WTC11 (cell line): ENCODE results near the gene CRELD2. TPM values are rescaled to one million over a fixed set of nuclear protein-coding genes. Genes with fewer than 3 reads are reported as not detected.

ENCODE experiments used
- ATAC-seq: fragments of 200-7000 bp; cut with Tn5 transposase; 2 replicates; pipeline ENCODE4 v1.10.0; 2021; ENCODE audit warnings: mild to moderate bottlenecking, moderate library complexity
- CTCF ChIA-PET: fragments of 300-600 bp; sonication (Branson Sonifier 250); formaldehyde crosslinking; loops from one replicate; lab custom pipeline; 2021; ENCODE audit warnings: antibody characterized with exemption; lab: Charles Lee
- POLR2A ChIA-PET: fragments of 350-600 bp; sonication (Branson Sonifier 250); formaldehyde crosslinking; loops from one replicate; lab custom pipeline; 2021; ENCODE audit warnings: antibody characterized with exemption; lab: Charles Lee
- DNase-seq: peaks from one replicate; pipeline ENCODE4 v3.0.0; 2021; ENCODE audit warnings: low spot score
- H3K27ac Mint-ChIP-seq: 2 replicates; pipeline ENCODE4 v1.8.0; 2021; ENCODE audit warnings: mixed read lengths
- H3K27me3 Mint-ChIP-seq: 2 replicates; pipeline ENCODE4 v1.8.0; 2021; ENCODE audit warnings: low read depth, mild to moderate bottlenecking, moderate library complexity, mixed read lengths
- H3K36me3 Mint-ChIP-seq: 2 replicates; pipeline ENCODE4 v1.8.0; 2021; ENCODE audit warnings: mixed read lengths
- H3K4me1 Mint-ChIP-seq: 2 replicates; pipeline ENCODE4 v1.8.0; 2022; ENCODE audit warnings: mixed read lengths
- H3K4me3 Mint-ChIP-seq: 2 replicates; pipeline ENCODE4 v1.8.0; 2021; ENCODE audit warnings: mild to moderate bottlenecking, moderate library complexity, mixed read lengths
- H3K9me3 Mint-ChIP-seq: 2 replicates; pipeline ENCODE4 v1.8.0; 2021; ENCODE audit warnings: mixed read lengths
- CREB1 ChIP-seq: sonication (generic); formaldehyde crosslinking; IDR thresholded peaks from 2 replicates; pipeline ENCODE4 v1.8.0; 2023; ENCODE audit warnings: mild to moderate bottlenecking, missing genetic modification reagents
- EMX1 ChIP-seq: fragments of 250-450 bp; sonication (Bioruptor Pico); IDR thresholded peaks from 2 replicates; pipeline ENCODE4 v1.8.0; 2021; ENCODE audit warnings: mild to moderate bottlenecking
- ESRRA ChIP-seq: sonication (generic); formaldehyde crosslinking; IDR thresholded peaks from 2 replicates; pipeline ENCODE4 v1.8.1; 2022; ENCODE audit warnings: mild to moderate bottlenecking, missing genetic modification reagents, borderline replicate concordance
- FOXK1 ChIP-seq: sonication (generic); formaldehyde crosslinking; IDR thresholded peaks from 2 replicates; pipeline ENCODE4 v1.8.0; 2022; ENCODE audit warnings: mild to moderate bottlenecking, moderate library complexity, missing genetic modification reagents
- JUN ChIP-seq: sonication (generic); formaldehyde crosslinking; IDR thresholded peaks from 2 replicates; pipeline ENCODE4 v1.8.0; 2023; ENCODE audit warnings: mild to moderate bottlenecking, missing genetic modification reagents
- MXD4 ChIP-seq: fragments of 250-450 bp; sonication (Bioruptor Pico); IDR thresholded peaks from 2 replicates; pipeline ENCODE4 v1.8.0; 2021; ENCODE audit warnings: mild to moderate bottlenecking, moderate library complexity, borderline replicate concordance
- PRRX2 ChIP-seq: fragments of 250-450 bp; sonication (Bioruptor Pico); IDR thresholded peaks from 2 replicates; pipeline ENCODE4 v1.8.0; 2021; ENCODE audit warnings: mild to moderate bottlenecking
- SMAD4 ChIP-seq: sonication (generic); formaldehyde crosslinking; IDR thresholded peaks from 2 replicates; pipeline ENCODE4 v1.8.0; 2022; ENCODE audit warnings: mild to moderate bottlenecking, missing genetic modification reagents
- SOX15 ChIP-seq: fragments of 250-450 bp; sonication (Bioruptor Pico); IDR thresholded peaks from 2 replicates; pipeline ENCODE4 v1.9.0; 2021; ENCODE audit warnings: mild to moderate bottlenecking
- ZNF671 ChIP-seq: fragments of 250-450 bp; sonication (Bioruptor Pico); IDR thresholded peaks from 2 replicates; pipeline ENCODE4 v1.8.0; 2021; ENCODE audit warnings: mild to moderate bottlenecking
- total RNA-seq: library from RNA; stranded (reverse); gene quantifications from 3 replicates; pipeline ENCODE4 v1.2.3, GENCODE V29; 2021
- TF ChIP-seq, protein P1 (sequence below): sonication (generic); formaldehyde crosslinking; IDR thresholded peaks from 2 replicates; pipeline ENCODE4 v1.8.1; 2022; ENCODE audit warnings: low read depth, mild to moderate bottlenecking, moderate library complexity, missing genetic modification reagents, borderline replicate concordance
- TF ChIP-seq, protein P2 (sequence below): sonication (generic); formaldehyde crosslinking; IDR thresholded peaks from 2 replicates; pipeline ENCODE4 v1.8.0; 2022; ENCODE audit warnings: mild to moderate bottlenecking, missing genetic modification reagents
- TF ChIP-seq, protein P3 (sequence below): sonication (generic); formaldehyde crosslinking; IDR thresholded peaks from 2 replicates; pipeline ENCODE4 v1.8.0; 2022; ENCODE audit warnings: mild to moderate bottlenecking, missing genetic modification reagents
- TF ChIP-seq, protein P4 (sequence below): sonication (generic); formaldehyde crosslinking; IDR thresholded peaks from 2 replicates; pipeline ENCODE4 v1.8.0; 2022; ENCODE audit warnings: mild to moderate bottlenecking, missing genetic modification reagents
- TF ChIP-seq, protein P5 (sequence below): sonication (generic); formaldehyde crosslinking; IDR thresholded peaks from 2 replicates; pipeline ENCODE4 v1.8.1; 2022; ENCODE audit warnings: mild to moderate bottlenecking, moderate library complexity, missing genetic modification reagents
- TF ChIP-seq, protein P6 (sequence below): sonication (generic); formaldehyde crosslinking; IDR thresholded peaks from 2 replicates; pipeline ENCODE4 v1.8.1; 2023; ENCODE audit warnings: mild to moderate bottlenecking, moderate library complexity, missing genetic modification reagents
- TF ChIP-seq, protein P7 (sequence below): fragments of 250-450 bp; sonication (Bioruptor Pico); IDR thresholded peaks from 2 replicates; pipeline ENCODE4 v1.8.0; 2021; ENCODE audit warnings: mild to moderate bottlenecking
- TF ChIP-seq, protein P8 (sequence below): sonication (generic); formaldehyde crosslinking; IDR thresholded peaks from 2 replicates; pipeline ENCODE4 v1.8.1; 2023; ENCODE audit warnings: mild to moderate bottlenecking, missing genetic modification reagents, moderate library complexity

Gene CRELD2
- total RNA-seq, 1 experiment from 2014 or later = 42.8 TPM

DNA sequence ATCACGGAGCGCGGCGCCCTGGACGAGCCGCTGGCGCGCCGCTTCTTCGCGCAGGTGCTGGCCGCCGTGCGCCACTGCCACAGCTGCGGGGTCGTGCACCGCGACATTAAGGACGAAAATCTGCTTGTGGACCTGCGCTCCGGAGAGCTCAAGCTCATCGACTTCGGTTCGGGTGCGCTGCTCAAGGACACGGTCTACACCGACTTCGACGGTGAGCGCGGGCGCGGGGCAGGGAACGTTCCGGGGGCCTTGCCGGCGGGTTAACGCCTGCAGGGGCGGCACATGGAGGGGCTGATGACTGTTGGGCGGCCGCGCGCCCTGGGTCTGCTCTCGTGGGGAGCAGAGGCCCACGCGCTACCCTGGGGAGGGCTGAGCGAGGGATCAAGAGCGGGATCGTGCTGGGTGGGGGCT lies 43.2 kb downstream of the CRELD2 start:
- CTCF ChIA-PET = interaction anchor here (0.8 to 2.5 kb wide), 6 partner anchors 10 to 245 kb away, joined by 3 to 17 read pairs (median 5); no protein-coding TSS in a partner anchor
- ATAC-seq (no peak), DNase-seq (peak; percentile 48)
- peak overlapping the region; percentile 81 for H3K4me3 Mint-ChIP-seq
- TF ChIP-seq, protein P1, sequence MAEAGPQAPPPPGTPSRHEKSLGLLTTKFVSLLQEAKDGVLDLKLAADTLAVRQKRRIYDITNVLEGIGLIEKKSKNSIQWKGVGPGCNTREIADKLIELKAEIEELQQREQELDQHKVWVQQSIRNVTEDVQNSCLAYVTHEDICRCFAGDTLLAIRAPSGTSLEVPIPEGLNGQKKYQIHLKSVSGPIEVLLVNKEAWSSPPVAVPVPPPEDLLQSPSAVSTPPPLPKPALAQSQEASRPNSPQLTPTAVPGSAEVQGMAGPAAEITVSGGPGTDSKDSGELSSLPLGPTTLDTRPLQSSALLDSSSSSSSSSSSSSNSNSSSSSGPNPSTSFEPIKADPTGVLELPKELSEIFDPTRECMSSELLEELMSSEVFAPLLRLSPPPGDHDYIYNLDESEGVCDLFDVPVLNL (CRISPR knock-in tag) = no peak
- TF ChIP-seq, protein P2, sequence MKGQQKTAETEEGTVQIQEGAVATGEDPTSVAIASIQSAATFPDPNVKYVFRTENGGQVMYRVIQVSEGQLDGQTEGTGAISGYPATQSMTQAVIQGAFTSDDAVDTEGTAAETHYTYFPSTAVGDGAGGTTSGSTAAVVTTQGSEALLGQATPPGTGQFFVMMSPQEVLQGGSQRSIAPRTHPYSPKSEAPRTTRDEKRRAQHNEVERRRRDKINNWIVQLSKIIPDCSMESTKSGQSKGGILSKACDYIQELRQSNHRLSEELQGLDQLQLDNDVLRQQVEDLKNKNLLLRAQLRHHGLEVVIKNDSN (CRISPR knock-in tag) = 0 out of 2 replicates have a peak, but pooled peaks have one; percentile 20
- TF ChIP-seq JUN (CRISPR knock-in tag) (peak; percentile 16; the same call in 1 of the 2 replicates), SMAD4 (CRISPR knock-in tag) (no peak)
- TF ChIP-seq, protein P3, sequence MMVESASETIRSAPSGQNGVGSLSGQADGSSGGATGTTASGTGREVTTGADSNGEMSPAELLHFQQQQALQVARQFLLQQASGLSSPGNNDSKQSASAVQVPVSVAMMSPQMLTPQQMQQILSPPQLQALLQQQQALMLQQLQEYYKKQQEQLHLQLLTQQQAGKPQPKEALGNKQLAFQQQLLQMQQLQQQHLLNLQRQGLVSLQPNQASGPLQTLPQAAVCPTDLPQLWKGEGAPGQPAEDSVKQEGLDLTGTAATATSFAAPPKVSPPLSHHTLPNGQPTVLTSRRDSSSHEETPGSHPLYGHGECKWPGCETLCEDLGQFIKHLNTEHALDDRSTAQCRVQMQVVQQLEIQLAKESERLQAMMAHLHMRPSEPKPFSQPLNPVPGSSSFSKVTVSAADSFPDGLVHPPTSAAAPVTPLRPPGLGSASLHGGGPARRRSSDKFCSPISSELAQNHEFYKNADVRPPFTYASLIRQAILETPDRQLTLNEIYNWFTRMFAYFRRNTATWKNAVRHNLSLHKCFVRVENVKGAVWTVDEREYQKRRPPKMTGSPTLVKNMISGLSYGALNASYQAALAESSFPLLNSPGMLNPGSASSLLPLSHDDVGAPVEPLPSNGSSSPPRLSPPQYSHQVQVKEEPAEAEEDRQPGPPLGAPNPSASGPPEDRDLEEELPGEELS = peak; percentile 36; the same call in 1 of the 2 replicates
- TF ChIP-seq, protein P4, sequence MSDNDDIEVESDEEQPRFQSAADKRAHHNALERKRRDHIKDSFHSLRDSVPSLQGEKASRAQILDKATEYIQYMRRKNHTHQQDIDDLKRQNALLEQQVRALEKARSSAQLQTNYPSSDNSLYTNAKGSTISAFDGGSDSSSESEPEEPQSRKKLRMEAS = 0 out of 2 replicates have a peak, but pooled peaks have one; percentile 48
- TF ChIP-seq, all 79 proteins: peak for 4
- POLR2A ChIA-PET = interaction anchor here (0.5 kb wide), 1 partner anchor 269 kb away, joined by 6 read pairs; no protein-coding TSS in a partner anchor
- Mint-ChIP-seq H3K4me1 (peaks cover 5% of the 10 kb centered on the region; the same call in 1 of the 2 replicates), H3K27ac (no peak overlapping the region; the same call in 1 of the 2 replicates), H3K9me3 (no peaks in the 10 kb centered on the region), H3K27me3 (no peaks in the 10 kb centered on the region; the same call in 1 of the 2 replicates), H3K36me3 (peaks cover 7% of the 10 kb centered on the region)

DNA sequence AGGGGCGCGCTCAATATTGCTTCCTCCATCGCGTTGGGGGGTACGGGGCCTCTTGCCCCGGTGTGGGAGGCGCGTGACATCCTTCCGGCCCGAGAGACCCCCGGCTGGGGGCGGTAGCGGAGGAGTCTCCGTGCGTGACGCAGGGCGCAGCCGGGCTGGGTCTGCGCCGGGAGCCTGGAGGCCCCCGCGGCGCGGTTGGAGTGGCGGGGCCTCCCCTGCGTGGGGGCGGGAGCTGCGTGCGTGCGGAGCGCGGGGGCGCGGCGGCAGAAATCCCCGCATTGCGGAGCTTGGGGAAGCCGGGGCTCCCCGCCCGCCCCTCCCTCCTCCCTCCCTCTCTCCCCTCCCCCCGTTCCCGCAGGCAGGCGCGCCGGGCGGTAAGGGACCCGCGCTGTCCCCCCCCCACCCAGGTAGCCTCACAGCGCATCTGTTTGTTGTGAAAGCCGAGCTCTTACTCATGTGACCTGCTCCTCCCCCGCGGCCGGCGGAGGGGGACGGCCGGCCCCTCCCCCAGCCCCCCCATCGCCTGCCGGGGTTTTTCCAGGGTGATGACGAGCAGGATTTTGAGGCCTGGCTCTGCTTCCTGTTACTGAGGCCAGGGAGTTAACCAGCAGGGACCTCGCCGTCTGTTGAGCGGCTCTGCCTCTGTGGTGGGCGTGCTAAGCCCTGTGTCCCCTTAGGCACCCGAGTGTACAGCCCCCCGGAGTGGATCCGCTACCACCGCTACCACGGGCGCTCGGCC lies 43.7 kb downstream of the CRELD2 start:
- TF ChIP-seq ZNF671 (CRISPR knock-in tag) (no peak), EMX1 (CRISPR knock-in tag) (no peak), MXD4 (no peak), CREB1 (CRISPR knock-in tag) (no peak), ESRRA (CRISPR knock-in tag) (no peak), PRRX2 (no peak), SOX15 (CRISPR knock-in tag) (no peak), FOXK1 (CRISPR knock-in tag) (peak; percentile 65)
- TF ChIP-seq, protein P5, sequence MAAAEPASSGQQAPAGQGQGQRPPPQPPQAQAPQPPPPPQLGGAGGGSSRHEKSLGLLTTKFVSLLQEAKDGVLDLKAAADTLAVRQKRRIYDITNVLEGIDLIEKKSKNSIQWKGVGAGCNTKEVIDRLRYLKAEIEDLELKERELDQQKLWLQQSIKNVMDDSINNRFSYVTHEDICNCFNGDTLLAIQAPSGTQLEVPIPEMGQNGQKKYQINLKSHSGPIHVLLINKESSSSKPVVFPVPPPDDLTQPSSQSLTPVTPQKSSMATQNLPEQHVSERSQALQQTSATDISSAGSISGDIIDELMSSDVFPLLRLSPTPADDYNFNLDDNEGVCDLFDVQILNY (CRISPR knock-in tag) = peak; percentile 19; the same call in 1 of the 2 replicates
- TF ChIP-seq, protein P1 (CRISPR knock-in tag) = no peak
- TF ChIP-seq, protein P4 = 0 out of 2 replicates have a peak, but pooled peaks have one; percentile 54
- TF ChIP-seq, protein P2 (CRISPR knock-in tag) = peak; percentile 45; the same call in 1 of the 2 replicates
- TF ChIP-seq, protein P6, sequence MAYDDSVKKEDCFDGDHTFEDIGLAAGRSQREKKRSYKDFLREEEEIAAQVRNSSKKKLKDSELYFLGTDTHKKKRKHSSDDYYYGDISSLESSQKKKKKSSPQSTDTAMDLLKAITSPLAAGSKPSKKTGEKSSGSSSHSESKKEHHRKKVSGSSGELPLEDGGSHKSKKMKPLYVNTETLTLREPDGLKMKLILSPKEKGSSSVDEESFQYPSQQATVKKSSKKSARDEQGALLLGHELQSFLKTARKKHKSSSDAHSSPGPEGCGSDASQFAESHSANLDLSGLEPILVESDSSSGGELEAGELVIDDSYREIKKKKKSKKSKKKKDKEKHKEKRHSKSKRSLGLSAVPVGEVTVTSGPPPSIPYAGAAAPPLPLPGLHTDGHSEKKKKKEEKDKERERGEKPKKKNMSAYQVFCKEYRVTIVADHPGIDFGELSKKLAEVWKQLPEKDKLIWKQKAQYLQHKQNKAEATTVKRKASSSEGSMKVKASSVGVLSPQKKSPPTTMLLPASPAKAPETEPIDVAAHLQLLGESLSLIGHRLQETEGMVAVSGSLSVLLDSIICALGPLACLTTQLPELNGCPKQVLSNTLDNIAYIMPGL (CRISPR knock-in tag) = no peak
- TF ChIP-seq, protein P7, sequence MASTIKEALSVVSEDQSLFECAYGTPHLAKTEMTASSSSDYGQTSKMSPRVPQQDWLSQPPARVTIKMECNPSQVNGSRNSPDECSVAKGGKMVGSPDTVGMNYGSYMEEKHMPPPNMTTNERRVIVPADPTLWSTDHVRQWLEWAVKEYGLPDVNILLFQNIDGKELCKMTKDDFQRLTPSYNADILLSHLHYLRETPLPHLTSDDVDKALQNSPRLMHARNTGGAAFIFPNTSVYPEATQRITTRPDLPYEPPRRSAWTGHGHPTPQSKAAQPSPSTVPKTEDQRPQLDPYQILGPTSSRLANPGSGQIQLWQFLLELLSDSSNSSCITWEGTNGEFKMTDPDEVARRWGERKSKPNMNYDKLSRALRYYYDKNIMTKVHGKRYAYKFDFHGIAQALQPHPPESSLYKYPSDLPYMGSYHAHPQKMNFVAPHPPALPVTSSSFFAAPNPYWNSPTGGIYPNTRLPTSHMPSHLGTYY (CRISPR knock-in tag) = no peak
- TF ChIP-seq, protein P8, sequence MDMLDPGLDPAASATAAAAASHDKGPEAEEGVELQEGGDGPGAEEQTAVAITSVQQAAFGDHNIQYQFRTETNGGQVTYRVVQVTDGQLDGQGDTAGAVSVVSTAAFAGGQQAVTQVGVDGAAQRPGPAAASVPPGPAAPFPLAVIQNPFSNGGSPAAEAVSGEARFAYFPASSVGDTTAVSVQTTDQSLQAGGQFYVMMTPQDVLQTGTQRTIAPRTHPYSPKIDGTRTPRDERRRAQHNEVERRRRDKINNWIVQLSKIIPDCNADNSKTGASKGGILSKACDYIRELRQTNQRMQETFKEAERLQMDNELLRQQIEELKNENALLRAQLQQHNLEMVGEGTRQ (CRISPR knock-in tag) = peak; percentile 79
- Mint-ChIP-seq H3K27ac (no peak overlapping the region; the same call in 1 of the 2 replicates), H3K4me3 (peak overlapping the region; percentile 81), H3K9me3 (no peaks in the 10 kb centered on the region), H3K4me1 (peaks cover 5% of the 10 kb centered on the region; the same call in 1 of the 2 replicates), H3K27me3 (no peaks in the 10 kb centered on the region; the same call in 1 of the 2 replicates), H3K36me3 (peaks cover 7% of the 10 kb centered on the region)
- ChIA-PET POLR2A (interaction anchor here (0.5 to 0.6 kb wide), 2 partner anchors 269 to 388 kb away, joined by 3 to 6 read pairs; no protein-coding TSS in a partner anchor), CTCF (interaction anchor here (0.6 to 2.5 kb wide), 7 partner anchors 10 to 68 kb away, joined by 3 to 17 read pairs (median 5); no protein-coding TSS in a partner anchor)
- ATAC-seq (no peak; the same call in 1 of the 2 replicates), DNase-seq (peak; percentile 77)
